ENCODE data around the gene ILKAP.

GRCh38 chr2:238121511-238122286 is 81.8 kb downstream of the ILKAP start:
- no peak for TF ChIP-seq POLR2AphosphoS5 (IDR thresholded peaks at IDR 0.05; ENCODE audit: low read depth, low read length)
- no peak for TF ChIP-seq POLR2A (IDR thresholded peaks at IDR 0.05; ENCODE audit: low read depth, low read length)
- TF ChIP-seq TAF1 (IDR thresholded peaks at IDR 0.05; ENCODE audit: borderline replicate concordance, low read depth, low read length): no peak

Data from GM12892 (cell line).